Dermis lymphatic vessel endothelial cell (primary cell): ENCODE measurements around the gene TICRR. TPM values are rescaled to one million over a fixed set of nuclear protein-coding genes. Genes with fewer than 3 reads are reported as not detected.

Source experiments
- total RNA-seq: library from RNA; depleted of rRNA; stranded (reverse); fragments of >200 nt; gene quantifications from 2 replicates; pipeline ENCODE4 v1.2.1, GENCODE V29; 2014

Gene TICRR
- total RNA-seq, result 0.43 and 0.69 TPM in 2 replicates

GRCh38 chr15:89575146-89575655 lies at the start of gene TICRR:
TICRR (plus strand) TSS chr15:89575469; CDS start chr15:89575587, 118 bp downstream.

GRCh38 chr15:89654847-89655805 lies 79.9 kb downstream of the TICRR start, which contains the start of gene KIF7:
KIF7 (minus strand) TSS chr15:89655467; CDS start chr15:89652930, 2,537 bp downstream.

Other genes starting within 250 kb of the TICRR start
- 51.3 and 58.6 TPM in 2 replicates for gene POLG, start 240.6 kb upstream of the TICRR start, total RNA-seq
- not detected in 2 replicates for gene RHCG, start 78.9 kb upstream of the TICRR start, total RNA-seq
- 0.65 and 1.2 TPM in 2 replicates for gene KIF7, start 80.0 kb downstream of the TICRR start, total RNA-seq
- not detected in 2 replicates for gene PLIN1, start 103.9 kb downstream of the TICRR start, total RNA-seq
- gene PEX11A, start 115.3 kb downstream of the TICRR start, total RNA-seq, result 2.4 and 6.5 TPM in 2 replicates
- gene WDR93, start 115.3 kb downstream of the TICRR start, total RNA-seq, result not detected in 2 replicates
- gene MESP1, start 175.8 kb downstream of the TICRR start, total RNA-seq, result 0.09 and 0.11 TPM in 2 replicates
- not detected in 2 replicates for gene MESP2, start 200.9 kb downstream of the TICRR start, total RNA-seq
- gene ANPEP, start 239.4 kb downstream of the TICRR start, total RNA-seq, result 6.6 and 7.8 TPM in 2 replicates